HCT116 (cell line): ENCODE measurements around the gene SHMT1. TPM values are rescaled to one million over a fixed set of nuclear protein-coding genes. Genes with fewer than 3 reads are reported as not detected.

Experiments
- ATAC-seq: fragments of 200-7000 bp; cut with Tn5 transposase; 2 replicates; pipeline ENCODE4 v1.9.1; 2020; ENCODE audit warnings: mild to moderate bottlenecking, moderate library complexity
- BruUV-seq: library from RNA; stranded (reverse); fragments of 400-500 nt; replicated peaks from 2 replicates; lab custom pipeline; 2021; lab: Mats Ljungman, UMichigan
- CTCF ChIA-PET: fragments of 300-600 bp; sonication (Branson Sonifier 250); formaldehyde crosslinking; loops from one replicate; lab custom pipeline; 2021; ENCODE audit warnings: antibody characterized with exemption; lab: Charles Lee
- POLR2A ChIA-PET: fragments of 300-600, 350-600 bp; sonication (Branson Sonifier 250); formaldehyde crosslinking; loops from one replicate; lab custom pipeline; 2021; ENCODE audit warnings: antibody characterized with exemption; lab: Charles Lee
- RAD21 ChIA-PET, 2 experiments: fragments of 300-600 bp; sonication (Branson Sonifier 250); formaldehyde crosslinking; loops; one replicate each; lab custom pipeline; 2023; ENCODE audit warnings: low total read pairs in 2 of 2; ENCODE audit not compliant: uncharacterized antibody in 2 of 2, unreplicated experiment in 2 of 2, low non-redundant PET in 1 of 2; lab: Charles Lee
- DNase-seq: peaks from one replicate; pipeline ENCODE4 v3.0.0-alpha.2; 2010; ENCODE audit warnings: low read depth, low spot score
- H2AFZ ChIP-seq: fragments of 200-600 bp; shearing (Covaris generic), sonication (generic); 2 replicates; pipeline ENCODE4 v1.6.1; 2017; ENCODE audit warnings: low read depth, mixed run types, mixed read lengths, antibody characterized with exemption, low read length; ENCODE audit not compliant: poor library complexity, severe bottlenecking
- H3K27ac ChIP-seq: 2 replicates; pipeline ENCODE4 v1.5.1; 2012; ENCODE audit warnings: low read depth, low read length
- H3K27me3 ChIP-seq: fragments of 200-600 bp; sonication (generic); 2 replicates; pipeline ENCODE4 v1.6.1; 2016; ENCODE audit warnings: mixed run types, low read length, mixed read lengths; ENCODE audit not compliant: insufficient read depth
- H3K36me3 ChIP-seq, 2 experiments: fragments of 200-500 bp in 1 of 2; fragments of 200-600 bp in 1 of 2; sonication (Bioruptor generic) in 1 of 2; sonication (generic) in 1 of 2; 2 replicates each; pipeline versions ENCODE4 v1.5.1 to v1.6.1; 2014 to 2016; ENCODE audit warnings: low read length in 2 of 2, inconsistent platforms in 1 of 2, mixed read lengths in 1 of 2, mixed run types in 1 of 2; ENCODE audit not compliant: insufficient read depth in 2 of 2, control insufficient read depth in 1 of 2
- H3K4me1 ChIP-seq, 2 experiments: fragments of 200-600 bp in 1 of 2; sonication (generic) in 1 of 2; 2 replicates each; pipeline versions ENCODE4 v1.5.1 to v1.6.1; 2012 to 2017; ENCODE audit warnings: low read length in 2 of 2, inconsistent platforms in 1 of 2, mild to moderate bottlenecking in 1 of 2, mixed read lengths in 1 of 2, mixed run types in 1 of 2, moderate library complexity in 1 of 2; ENCODE audit not compliant: insufficient read depth in 2 of 2, control insufficient read depth in 1 of 2
- H3K4me2 ChIP-seq: fragments of 200-600 bp; sonication (generic); 2 replicates; pipeline ENCODE4 v1.6.1; 2017; ENCODE audit warnings: mixed run types, low read length, mixed read lengths
- H3K4me3 ChIP-seq, 2 experiments: fragments of 200-600 bp in 1 of 2; sonication (generic) in 1 of 2; replicated peaks in 1 of 2; 2 replicates each; pipeline ENCODE4 v1.5.1; 2011 to 2016; ENCODE audit warnings: low read length in 2 of 2, control low read depth in 1 of 2, low read depth in 1 of 2, mild to moderate bottlenecking in 1 of 2, mixed read lengths in 1 of 2, mixed run types in 1 of 2
- H3K79me2 ChIP-seq: fragments of 200-600 bp; sonication (generic); 2 replicates; pipeline ENCODE4 v1.6.1; 2017; ENCODE audit warnings: mild to moderate bottlenecking, mixed run types, low read length, moderate library complexity, mixed read lengths; ENCODE audit not compliant: insufficient read depth
- H3K9ac ChIP-seq: fragments of 200-600 bp; sonication (generic); 2 replicates; pipeline ENCODE4 v1.6.1; 2016; ENCODE audit warnings: low read length, mixed read lengths
- H3K9me2 ChIP-seq: fragments of 200-600 bp; sonication (generic), shearing (Covaris generic); 2 replicates; pipeline ENCODE4 v1.6.1; 2017; ENCODE audit warnings: mixed run types, mild to moderate bottlenecking, moderate library complexity; ENCODE audit not compliant: insufficient read depth
- H3K9me3 ChIP-seq, 2 experiments: fragments of 200-500 bp in 1 of 2; fragments of 200-600 bp in 1 of 2; sonication (Bioruptor generic) in 1 of 2; sonication (generic) in 1 of 2; 2 replicates each; pipeline ENCODE4 v1.6.1; 2014 to 2017; ENCODE audit warnings: low read length in 2 of 2, mixed read lengths in 2 of 2, inconsistent platforms in 1 of 2, low read depth in 1 of 2, mild to moderate bottlenecking in 1 of 2, mixed run types in 1 of 2, moderate library complexity in 1 of 2; ENCODE audit not compliant: control insufficient read depth in 1 of 2, insufficient read depth in 1 of 2
- H4K20me1 ChIP-seq: fragments of 200-600 bp; sonication (generic), shearing (Covaris generic); 2 replicates; pipeline ENCODE4 v1.6.1; 2017; ENCODE audit warnings: mixed run types, mild to moderate bottlenecking, moderate library complexity; ENCODE audit not compliant: insufficient read depth
- EZH2 ChIP-seq: fragments of 200-600 bp; sonication (generic); IDR thresholded peaks from 2 replicates; pipeline ENCODE4 v1.6.1; 2017; ENCODE audit warnings: antibody characterized with exemption, mixed run types
- RAD21 ChIP-seq: IDR thresholded peaks from 2 replicates; pipeline ENCODE4 v1.6.1; 2012; ENCODE audit warnings: low read depth, mild to moderate bottlenecking
- YY1 ChIP-seq: IDR thresholded peaks from 2 replicates; pipeline ENCODE4 v1.6.1; 2011; ENCODE audit warnings: low read length, low read depth, moderate library complexity, mild to moderate bottlenecking; ENCODE audit not compliant: insufficient replicate concordance; ENCODE audit errors: extremely low read depth
- intact Hi-C: fragments of 100-400 bp; cut with micrococcal nuclease; formaldehyde crosslinking; loops from 2 replicates; pipeline ENCODE4 v1.10.0; 2022
- microRNA-seq: library from miRNA; unstranded; fragments of <30 nt; microRNA quantifications from one replicate; pipeline ENCODE4, GENCODE V29; 2016; ENCODE audit warnings: borderline number of aligned reads
- total RNA-seq: library from RNA; stranded (reverse); gene quantifications from one replicate; pipeline ENCODE4 v1.2.1, GENCODE V29; 2021; ENCODE audit not compliant: unreplicated experiment
- TF ChIP-seq, protein P1 (sequence below), 3 experiments: fragments of 200-600 bp in 1 of 3; sonication (generic) in 1 of 3; IDR thresholded peaks in 2 of 3; conservative IDR thresholded peaks in 1 of 3; 2 replicates each; pipeline ENCODE4 v1.5.1; 2012 to 2017; ENCODE audit warnings: low read depth in 2 of 3, low read length in 2 of 3, antibody characterized with exemption in 1 of 3, borderline replicate concordance in 1 of 3, control low read depth in 1 of 3, mild to moderate bottlenecking in 1 of 3, mixed read lengths in 1 of 3, mixed run types in 1 of 3, moderate library complexity in 1 of 3; ENCODE audit not compliant: insufficient read depth in 1 of 3
- TF ChIP-seq, protein P2 (sequence below): IDR thresholded peaks from 2 replicates; pipeline ENCODE4 v1.6.1; 2012
- TF ChIP-seq, protein P3 (sequence below): IDR thresholded peaks from 2 replicates; pipeline ENCODE4 v1.6.1; 2011; ENCODE audit warnings: mild to moderate bottlenecking, low read length, moderate library complexity; ENCODE audit not compliant: insufficient replicate concordance; ENCODE audit errors: extremely low read depth

The SHMT1 gene
- total RNA-seq, 1 experiment from 2014 or later: 46.5 TPM

DNA sequence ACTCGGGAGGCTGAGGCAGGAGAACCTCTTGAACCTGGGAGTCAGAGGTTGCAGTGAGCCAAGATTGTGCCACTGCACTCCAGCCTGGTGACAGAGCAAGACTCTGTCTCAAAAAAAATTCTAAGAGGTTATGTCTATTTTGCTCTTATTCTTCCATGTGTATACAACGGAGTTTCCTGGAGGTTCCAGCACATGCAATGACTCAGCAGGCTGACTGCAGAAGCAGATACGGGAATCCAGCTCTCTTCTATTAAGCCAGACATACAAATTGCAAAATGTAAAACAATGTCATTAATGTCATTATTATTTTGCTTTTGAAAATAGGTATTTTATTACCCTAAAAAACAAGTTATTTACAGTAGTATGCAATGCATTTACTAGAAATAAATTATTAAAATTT lies 84.5 kb downstream of the SHMT1 start:
- Histone ChIP-seq H2AFZ (no peak overlapping the region), H3K9ac (no peak overlapping the region), H3K27ac (no peak overlapping the region), H3K9me3 (no peaks in the 10 kb centered on the region), H3K36me3 (peaks cover 49 to 63% of the 10 kb centered on the region in 2 experiments), H3K4me1 (no peaks in the 10 kb centered on the region), H3K4me3 (no peak overlapping the region), H3K27me3 (no peaks in the 10 kb centered on the region), H3K79me2 (no peaks in the 10 kb centered on the region; the same call in 1 of the 2 replicates), H3K4me2 (no peak overlapping the region), H4K20me1 (peaks cover 3% of the 10 kb centered on the region; the same call in 1 of the 2 replicates), H3K9me2 (no peaks in the 10 kb centered on the region)
- no peak for DNase-seq
- intact Hi-C loops: no loop called here
- POLR2A ChIA-PET: no interaction called here
- CTCF ChIA-PET: no interaction called here
- no peak for ATAC-seq
- TF ChIP-seq RAD21 (no peak), YY1 (no peak), EZH2 (no peak)
- TF ChIP-seq, protein P1, sequence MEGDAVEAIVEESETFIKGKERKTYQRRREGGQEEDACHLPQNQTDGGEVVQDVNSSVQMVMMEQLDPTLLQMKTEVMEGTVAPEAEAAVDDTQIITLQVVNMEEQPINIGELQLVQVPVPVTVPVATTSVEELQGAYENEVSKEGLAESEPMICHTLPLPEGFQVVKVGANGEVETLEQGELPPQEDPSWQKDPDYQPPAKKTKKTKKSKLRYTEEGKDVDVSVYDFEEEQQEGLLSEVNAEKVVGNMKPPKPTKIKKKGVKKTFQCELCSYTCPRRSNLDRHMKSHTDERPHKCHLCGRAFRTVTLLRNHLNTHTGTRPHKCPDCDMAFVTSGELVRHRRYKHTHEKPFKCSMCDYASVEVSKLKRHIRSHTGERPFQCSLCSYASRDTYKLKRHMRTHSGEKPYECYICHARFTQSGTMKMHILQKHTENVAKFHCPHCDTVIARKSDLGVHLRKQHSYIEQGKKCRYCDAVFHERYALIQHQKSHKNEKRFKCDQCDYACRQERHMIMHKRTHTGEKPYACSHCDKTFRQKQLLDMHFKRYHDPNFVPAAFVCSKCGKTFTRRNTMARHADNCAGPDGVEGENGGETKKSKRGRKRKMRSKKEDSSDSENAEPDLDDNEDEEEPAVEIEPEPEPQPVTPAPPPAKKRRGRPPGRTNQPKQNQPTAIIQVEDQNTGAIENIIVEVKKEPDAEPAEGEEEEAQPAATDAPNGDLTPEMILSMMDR (IDR thresholded peaks at IDR 0.05 in 2 of 3, conservative IDR thresholded peaks at IDR 0.05 in 1 of 3; ENCODE audit: borderline replicate concordance in 1 of 3, insufficient read depth in 1 of 3, low read depth in 2 of 3, low read length in 2 of 3): no peak
- TF ChIP-seq, protein P2, sequence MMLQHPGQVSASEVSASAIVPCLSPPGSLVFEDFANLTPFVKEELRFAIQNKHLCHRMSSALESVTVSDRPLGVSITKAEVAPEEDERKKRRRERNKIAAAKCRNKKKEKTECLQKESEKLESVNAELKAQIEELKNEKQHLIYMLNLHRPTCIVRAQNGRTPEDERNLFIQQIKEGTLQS: no peak
- TF ChIP-seq, protein P3, sequence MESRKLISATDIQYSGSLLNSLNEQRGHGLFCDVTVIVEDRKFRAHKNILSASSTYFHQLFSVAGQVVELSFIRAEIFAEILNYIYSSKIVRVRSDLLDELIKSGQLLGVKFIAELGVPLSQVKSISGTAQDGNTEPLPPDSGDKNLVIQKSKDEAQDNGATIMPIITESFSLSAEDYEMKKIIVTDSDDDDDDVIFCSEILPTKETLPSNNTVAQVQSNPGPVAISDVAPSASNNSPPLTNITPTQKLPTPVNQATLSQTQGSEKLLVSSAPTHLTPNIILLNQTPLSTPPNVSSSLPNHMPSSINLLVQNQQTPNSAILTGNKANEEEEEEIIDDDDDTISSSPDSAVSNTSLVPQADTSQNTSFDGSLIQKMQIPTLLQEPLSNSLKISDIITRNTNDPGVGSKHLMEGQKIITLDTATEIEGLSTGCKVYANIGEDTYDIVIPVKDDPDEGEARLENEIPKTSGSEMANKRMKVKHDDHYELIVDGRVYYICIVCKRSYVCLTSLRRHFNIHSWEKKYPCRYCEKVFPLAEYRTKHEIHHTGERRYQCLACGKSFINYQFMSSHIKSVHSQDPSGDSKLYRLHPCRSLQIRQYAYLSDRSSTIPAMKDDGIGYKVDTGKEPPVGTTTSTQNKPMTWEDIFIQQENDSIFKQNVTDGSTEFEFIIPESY: no peak
- RAD21 ChIA-PET: no interaction called here
- BruUV-seq: no TSS peak

Small RNA genes within 50 kb of the gene (microRNA-seq; reads per million reads assigned to microRNA genes)
- not detected for gene MIR6778

Other genes with a start within 250 kb of the SHMT1 start
- 97.8 TPM for gene ALKBH5, start 179.7 kb downstream of the SHMT1 start, total RNA-seq
- 44.3 TPM for gene LLGL1, start 137.9 kb downstream of the SHMT1 start, total RNA-seq
- 264 TPM for gene FLII, start 104.8 kb downstream of the SHMT1 start, total RNA-seq
- gene MIEF2, start 102.9 kb downstream of the SHMT1 start, total RNA-seq: 9.3 TPM
- gene TOP3A, start 48.6 kb downstream of the SHMT1 start, total RNA-seq: 48.8 TPM
- 12.7 TPM for gene SMCR8, start 48.3 kb downstream of the SHMT1 start, total RNA-seq
- gene EVPLL, start 14.2 kb upstream of the SHMT1 start, total RNA-seq: not detected
- not detected for gene LGALS9C, start 113.2 kb upstream of the SHMT1 start, total RNA-seq